Hepatic stellate cell (primary cell): ENCODE data around the gene ISG15.
"Not testable (repeated sequence)": the region's sequence is repeated elsewhere in the genome, so short reads cannot be mapped to it uniquely, and the experiment has no call there.

ENCODE experiments used
- DNase-seq: peaks from one replicate; pipeline ENCODE4 v3.0.0; 2011; ENCODE audit warnings: low spot score

Gene ISG15

GRCh38 chr1:1046767-1047166 lies 33.5 kb downstream of the ISG15 start:
- no peak for DNase-seq

- DNase-seq = no peak
These were observed 34.1 kb downstream of the ISG15 start for GRCh38 chr1:1047407-1047806.

- no peak for DNase-seq
These were observed 34.7 kb downstream of the ISG15 start for GRCh38 chr1:1047963-1048362.

DNA sequence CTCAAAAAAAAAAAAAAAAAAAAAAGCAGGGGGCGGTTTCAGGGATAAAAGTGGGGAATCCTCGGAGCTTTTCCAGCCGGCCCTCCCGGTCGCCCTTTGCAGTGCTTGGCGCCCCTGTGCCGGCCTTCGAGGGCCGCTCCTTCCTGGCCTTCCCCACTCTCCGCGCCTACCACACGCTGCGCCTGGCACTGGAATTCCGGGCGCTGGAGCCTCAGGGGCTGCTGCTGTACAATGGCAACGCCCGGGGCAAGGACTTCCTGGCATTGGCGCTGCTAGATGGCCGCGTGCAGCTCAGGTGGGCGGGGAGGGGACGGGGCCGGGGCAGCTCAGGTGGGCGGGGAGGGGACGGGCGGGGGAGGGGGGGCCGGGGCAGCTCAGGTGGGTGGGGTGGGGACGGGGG lies 35.5 kb downstream of the ISG15 start:
- no peak for DNase-seq

DNA sequence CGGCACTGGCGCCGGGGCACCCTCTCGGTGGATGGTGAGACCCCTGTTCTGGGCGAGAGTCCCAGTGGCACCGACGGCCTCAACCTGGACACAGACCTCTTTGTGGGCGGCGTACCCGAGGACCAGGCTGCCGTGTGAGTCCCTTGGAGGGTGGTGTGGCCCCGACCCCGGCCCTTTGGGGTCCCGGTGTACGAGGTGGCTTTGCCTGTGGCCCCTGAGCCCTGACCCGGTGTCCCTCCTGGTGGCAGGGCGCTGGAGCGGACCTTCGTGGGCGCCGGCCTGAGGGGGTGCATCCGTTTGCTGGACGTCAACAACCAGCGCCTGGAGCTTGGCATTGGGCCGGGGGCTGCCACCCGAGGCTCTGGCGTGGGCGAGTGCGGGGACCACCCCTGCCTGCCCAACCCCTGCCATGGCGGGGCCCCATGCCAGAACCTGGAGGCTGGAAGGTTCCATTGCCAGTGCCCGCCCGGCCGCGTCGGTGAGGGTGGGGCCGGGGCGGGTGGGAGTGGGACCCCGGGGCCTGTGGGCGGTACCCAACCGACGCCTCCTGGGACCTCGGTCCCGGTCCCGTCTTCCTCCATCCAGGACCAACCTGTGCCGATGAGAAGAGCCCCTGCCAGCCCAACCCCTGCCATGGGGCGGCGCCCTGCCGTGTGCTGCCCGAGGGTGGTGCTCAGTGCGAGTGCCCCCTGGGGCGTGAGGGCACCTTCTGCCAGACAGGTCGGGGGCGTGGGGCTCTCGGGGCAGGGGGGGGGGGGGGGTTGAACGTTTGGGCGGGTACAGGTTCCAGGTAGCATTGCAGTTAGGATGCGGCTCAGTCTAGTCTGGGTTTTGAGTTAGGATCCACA lies 36.2 kb downstream of the ISG15 start:
- no peak for DNase-seq

- DNase-seq = no peak
These were observed 37.3 kb downstream of the ISG15 start for GRCh38 chr1:1050577-1051052.

- no peak for DNase-seq
These were observed 38.0 kb downstream of the ISG15 start for GRCh38 chr1:1051127-1051810.

DNA sequence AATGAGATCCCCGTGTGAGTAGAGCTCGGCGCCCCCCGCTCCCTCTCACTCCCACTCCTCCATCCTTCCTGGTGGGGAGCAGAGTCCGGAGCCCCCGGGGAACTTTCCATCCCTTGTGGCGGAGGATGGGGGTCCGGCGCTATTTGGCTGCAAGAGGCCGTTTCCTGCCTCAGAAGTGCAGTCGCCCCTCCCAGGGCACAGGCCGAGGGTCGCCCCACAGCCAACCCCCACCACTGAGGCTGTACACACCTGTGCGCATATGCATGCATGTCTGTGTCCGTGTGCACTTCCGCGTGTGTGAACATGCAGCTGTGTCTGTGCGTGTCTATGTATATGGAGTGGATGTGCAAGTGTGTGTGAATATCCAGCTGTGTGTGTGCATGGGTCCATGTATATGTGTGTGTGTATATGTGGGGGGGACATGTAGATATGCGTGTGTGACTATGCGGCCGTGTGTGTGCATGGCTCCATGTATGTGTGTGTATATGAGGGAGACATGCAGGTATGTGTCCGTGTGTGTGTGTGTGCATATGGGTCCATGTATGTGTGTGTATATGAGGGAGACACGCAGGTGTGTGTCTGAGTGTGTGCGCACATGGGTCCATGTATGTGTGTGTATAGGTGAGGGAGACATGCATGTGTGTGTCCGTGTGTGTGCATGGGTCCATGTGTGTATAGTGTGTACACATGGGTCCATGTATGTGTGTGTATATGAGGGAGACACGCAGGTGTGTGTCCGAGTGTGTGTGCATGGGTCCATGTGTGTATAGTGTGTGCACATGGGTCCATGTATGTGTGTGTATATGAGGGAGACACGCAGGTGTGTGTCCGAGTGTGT lies 38.9 kb downstream of the ISG15 start:
- DNase-seq = no peak

DNA sequence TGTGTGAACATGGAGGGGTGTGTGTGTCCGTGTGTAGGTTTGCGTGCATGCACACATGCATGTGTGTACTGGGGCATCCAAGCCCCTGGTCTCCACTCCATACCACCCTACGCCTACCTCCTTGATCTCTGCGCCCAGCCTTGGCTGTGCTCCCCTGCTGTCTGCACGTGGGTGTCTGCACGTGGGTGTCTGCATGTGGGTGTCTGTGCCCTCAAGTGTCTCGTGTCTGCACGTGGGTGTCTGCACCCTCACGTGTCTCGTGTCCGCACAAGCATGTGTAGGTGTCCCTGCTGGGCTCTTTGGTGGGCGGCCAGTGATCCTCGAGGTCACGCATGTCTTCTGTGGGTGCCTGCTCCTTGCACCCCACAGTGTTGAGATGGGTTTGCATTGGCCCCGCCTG lies 39.7 kb downstream of the ISG15 start:
- DNase-seq = no peak

- no peak for DNase-seq
These were observed 40.4 kb downstream of the ISG15 start for GRCh38 chr1:1053682-1054081.

DNA sequence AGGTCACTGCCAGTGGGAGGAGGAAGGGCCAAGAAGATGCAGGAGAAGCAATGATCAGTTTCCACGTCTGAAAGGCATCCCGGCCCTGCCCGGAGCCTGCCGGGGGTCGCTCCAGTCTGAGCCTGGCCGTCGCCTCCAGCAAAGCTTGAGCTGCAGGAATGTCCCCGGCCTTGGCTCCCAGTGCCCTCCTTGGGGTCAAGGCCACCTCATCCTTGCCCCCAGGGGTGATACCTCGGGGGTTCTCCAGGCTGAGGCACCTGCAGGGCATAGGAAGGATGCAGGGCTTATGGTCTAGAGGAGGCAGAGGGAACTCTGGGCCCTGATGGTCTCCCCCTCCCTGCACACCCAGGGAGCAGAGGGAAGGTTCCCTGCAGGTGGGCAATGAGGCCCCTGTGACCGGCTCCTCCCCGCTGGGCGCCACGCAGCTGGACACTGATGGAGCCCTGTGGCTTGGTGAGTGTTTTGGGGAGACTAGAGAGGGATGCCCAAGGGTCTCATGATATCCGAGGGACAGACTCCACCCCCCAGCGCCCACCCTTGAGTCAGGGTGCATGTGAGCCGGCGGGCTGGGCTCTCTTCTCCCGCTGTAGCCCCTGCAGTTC lies 40.9 kb downstream of the ISG15 start:
- DNase-seq = no peak

DNA sequence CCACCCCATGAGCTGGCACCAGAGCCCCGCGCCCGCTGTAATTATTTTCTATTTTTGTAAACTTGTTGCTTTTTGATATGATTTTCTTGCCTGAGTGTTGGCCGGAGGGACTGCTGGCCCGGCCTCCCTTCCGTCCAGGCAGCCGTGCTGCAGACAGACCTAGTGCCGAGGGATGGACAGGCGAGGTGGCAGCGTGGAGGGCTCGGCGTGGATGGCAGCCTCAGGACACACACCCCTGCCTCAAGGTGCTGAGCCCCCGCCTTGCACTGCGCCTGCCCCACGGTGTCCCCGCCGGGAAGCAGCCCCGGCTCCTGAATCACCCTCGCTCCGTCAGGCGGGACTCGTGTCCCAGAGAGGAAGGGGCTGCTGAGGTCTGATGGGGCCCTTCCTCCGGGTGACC lies 41.7 kb downstream of the ISG15 start:
- no peak for DNase-seq

DNA sequence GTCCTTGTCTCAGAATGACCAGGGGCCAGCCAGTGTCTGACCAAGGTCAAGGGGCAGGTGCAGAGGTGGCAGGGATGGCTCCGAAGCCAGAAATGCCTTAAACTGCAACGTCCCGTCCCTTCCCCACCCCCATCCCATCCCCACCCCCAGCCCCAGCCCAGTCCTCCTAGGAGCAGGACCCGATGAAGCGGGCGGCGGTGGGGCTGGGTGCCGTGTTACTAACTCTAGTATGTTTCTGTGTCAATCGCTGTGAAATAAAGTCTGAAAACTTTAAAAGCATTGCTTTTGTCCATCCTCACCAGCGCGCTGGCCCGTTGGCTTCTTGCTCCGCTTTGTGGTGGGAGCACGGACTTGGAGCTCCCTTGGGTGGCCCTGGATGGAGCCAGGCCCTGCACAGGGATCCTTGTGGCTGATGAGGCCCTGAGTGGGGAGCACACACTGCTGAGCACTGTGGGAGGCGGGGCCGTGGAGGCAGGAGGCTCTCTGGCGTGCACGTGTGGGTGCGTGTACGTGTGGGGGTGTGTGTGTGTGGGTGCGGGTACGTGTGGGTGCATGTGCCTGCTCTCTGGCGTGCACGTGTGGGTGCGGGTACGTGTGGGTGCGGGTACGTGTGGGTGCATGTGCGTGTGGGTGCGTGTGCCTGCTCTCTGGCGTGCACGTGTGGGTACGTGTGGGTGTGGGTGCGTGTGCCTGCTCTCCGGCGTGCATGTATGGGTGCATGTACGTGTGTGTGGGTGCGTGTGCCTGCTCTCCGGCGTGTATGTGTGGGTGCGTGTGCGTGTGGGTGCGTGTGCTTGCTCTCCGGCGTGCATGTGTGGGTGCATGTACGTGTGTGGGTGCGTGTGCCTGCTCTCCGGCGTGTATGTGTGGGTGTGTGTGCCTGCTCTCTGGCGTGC lies 42.8 kb downstream of the ISG15 start:
- DNase-seq = no peak

DNA sequence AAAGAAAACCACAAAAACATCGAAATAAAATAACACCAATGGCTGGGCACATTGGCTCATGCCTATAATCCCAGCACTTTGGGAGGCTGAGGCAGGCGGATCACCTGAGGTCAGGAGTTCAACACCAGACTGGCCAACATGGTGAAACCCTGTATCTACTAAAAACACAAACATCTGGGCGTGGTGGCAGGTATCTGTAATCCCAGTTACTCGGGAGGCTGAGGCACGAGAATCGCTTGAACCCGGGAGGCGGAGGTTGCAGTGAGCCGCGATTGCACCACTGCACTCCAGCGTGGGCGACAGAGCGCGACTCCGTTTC lies 44.4 kb downstream of the ISG15 start:
- not testable (repeated sequence) for DNase-seq

GRCh38 chr1:1058088-1058905 lies 45.0 kb downstream of the ISG15 start:
- no peak for DNase-seq

- peak; percentile 61 for DNase-seq
These were observed 45.7 kb downstream of the ISG15 start for GRCh38 chr1:1058921-1059493.

DNA sequence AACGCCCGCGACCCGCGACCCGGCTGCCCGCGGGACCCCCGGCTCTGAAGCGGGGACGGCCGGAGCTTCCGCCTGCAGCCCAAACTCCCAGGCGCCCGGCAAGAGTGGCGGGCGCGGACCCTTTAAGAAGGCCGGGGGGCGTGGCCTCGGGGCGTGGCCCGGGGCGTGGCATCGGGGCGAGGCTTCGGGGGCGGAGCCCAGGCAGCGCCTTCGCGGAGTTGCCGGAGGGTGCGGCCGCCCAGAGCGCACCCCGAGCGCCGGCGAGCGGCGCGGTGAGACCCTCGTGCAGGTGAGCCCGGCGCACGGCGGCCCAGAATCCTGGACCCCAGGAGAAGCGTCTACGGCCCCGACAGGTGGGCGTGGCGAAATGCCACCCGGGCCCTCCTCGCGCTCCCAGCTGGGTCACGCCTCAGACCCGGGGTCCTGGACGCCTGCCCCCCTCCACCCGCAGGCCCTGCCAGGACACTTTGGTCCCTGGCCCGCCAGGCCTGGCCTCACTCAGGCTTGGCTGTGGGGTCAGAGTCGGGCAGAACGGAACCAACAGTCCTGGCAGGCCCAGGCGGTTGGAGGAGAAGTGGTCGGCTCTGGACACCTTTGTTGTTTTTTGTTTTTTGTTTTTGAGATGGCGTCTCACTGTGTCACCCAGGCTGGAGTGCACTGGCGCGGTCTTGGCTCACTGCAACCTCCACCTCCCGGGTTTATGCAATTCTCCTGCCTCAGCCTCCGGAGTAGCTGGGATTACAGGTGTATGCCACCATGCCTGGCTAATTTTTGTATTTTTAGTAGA lies 46.4 kb downstream of the ISG15 start:
- peak; percentile 92 for DNase-seq

DNA sequence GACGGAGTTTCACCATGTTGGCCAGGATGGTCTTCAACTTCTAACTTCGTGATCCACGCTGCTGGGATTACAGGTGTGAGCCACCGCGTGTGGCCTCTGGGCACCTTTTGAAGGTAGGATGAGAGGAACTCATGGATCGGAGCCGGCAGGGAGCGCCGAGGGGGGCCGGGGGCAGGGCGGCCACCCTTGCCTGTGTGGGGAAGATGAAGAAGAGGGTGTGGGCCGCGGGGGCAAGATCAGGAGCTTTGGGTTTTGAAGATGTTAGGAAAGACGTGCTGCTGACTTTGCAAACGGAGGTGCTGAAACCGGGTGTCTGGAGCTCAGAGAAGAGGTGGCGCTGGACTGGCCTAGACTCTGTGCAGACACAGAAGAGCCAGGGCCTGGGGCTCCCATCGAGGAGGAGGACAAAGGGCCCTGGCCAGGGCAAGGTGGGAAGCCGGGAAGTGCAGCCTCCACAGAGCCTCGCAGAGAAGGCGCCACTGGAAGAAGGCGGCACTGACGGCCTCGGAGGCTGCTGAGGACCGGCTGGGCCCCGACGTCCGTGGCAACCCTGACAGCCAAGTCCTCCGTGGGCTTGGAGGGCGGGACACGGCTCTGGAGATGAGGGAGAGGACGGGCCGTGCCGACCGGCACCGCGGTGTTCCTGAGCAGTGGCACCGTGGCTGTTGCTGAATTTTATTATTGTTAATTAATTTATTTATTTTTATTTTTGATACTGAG lies 47.1 kb downstream of the ISG15 start:
- DNase-seq = no peak
